ENCODE results near the gene BCL2.

BCL2 gene

DNA sequence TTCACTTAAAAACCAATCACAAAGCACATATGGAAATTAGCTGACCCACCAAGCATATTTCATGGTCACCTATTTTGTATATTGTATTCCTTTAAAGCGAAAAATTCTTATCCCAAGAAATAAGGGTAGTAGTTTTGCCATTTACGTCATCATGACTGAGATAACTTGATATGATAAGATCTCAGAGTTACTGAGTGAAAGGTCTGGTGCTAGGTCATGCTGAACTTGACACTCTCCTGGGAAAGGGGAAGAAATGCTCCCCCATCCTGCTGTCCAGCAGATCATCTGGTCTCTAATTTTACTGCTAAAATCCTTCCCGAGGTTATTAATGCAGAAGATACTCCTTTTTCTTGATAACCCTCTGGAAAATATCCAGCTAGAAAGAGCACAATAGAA lies 78.3 kb downstream of the BCL2 start:
- H3K27me3 ChIP-seq (ENCODE audit: insufficient read depth, low read length, poor library complexity), result no peaks in the 10 kb centered on the region
- no peak overlapping the region for H3K4me2 ChIP-seq (ENCODE audit: insufficient read depth, low read length)
- H3K9me3 ChIP-seq (ENCODE audit: insufficient read depth, low read length, severe bottlenecking), result no peaks in the 10 kb centered on the region
- H4K20me1 ChIP-seq (ENCODE audit: insufficient read depth, low read length), result peaks cover 23% of the 10 kb centered on the region; the same call in 1 of the 2 replicates
- no peak for TF ChIP-seq CTCF (IDR thresholded peaks at IDR 0.05; ENCODE audit: borderline replicate concordance, extremely low read depth, low read length, poor library complexity, severe bottlenecking)
- TF ChIP-seq EZH2 (IDR thresholded peaks at IDR 0.05; ENCODE audit: borderline replicate concordance, low read depth, low read length, severe bottlenecking), result no peak
- no peaks in the 10 kb centered on the region for H3K4me1 ChIP-seq (ENCODE audit: insufficient read depth, low read length)
- H3K27ac ChIP-seq (ENCODE audit: low read length), result no peak overlapping the region
- H3K36me3 ChIP-seq (ENCODE audit: insufficient read depth, low read length), result peaks cover 52% of the 10 kb centered on the region
- peaks cover 95% of the 10 kb centered on the region for H3K79me2 ChIP-seq (ENCODE audit: insufficient read depth, low read length)
- no peak overlapping the region for H2AFZ ChIP-seq (ENCODE audit: low read depth, low read length)
- no peak overlapping the region for H3K4me3 ChIP-seq (ENCODE audit: low read depth in 1 of 2, low read length in 2 of 2)
- DNase-seq, result no peak
- H3K9ac ChIP-seq (ENCODE audit: low read depth, low read length), result no peak overlapping the region
- ATAC-seq (ENCODE audit: insufficient read depth, low read depth), result no peak

GRCh38 chr18:63240531-63241316 lies 78.8 kb downstream of the BCL2 start:
- H3K36me3 ChIP-seq (ENCODE audit: insufficient read depth, low read length), result peaks cover 49% of the 10 kb centered on the region
- TF ChIP-seq CTCF (IDR thresholded peaks at IDR 0.05; ENCODE audit: borderline replicate concordance, extremely low read depth, low read length, poor library complexity, severe bottlenecking) (no peak), EZH2 (IDR thresholded peaks at IDR 0.05; ENCODE audit: borderline replicate concordance, low read depth, low read length, severe bottlenecking) (no peak)
- no peaks in the 10 kb centered on the region for H3K4me1 ChIP-seq (ENCODE audit: insufficient read depth, low read length)
- no peak for ATAC-seq (ENCODE audit: insufficient read depth, low read depth)
- no peak overlapping the region for H2AFZ ChIP-seq (ENCODE audit: low read depth, low read length)
- H4K20me1 ChIP-seq (ENCODE audit: insufficient read depth, low read length), result peaks cover 23% of the 10 kb centered on the region; the same call in 1 of the 2 replicates
- H3K9me3 ChIP-seq (ENCODE audit: insufficient read depth, low read length, severe bottlenecking), result no peaks in the 10 kb centered on the region
- H3K79me2 ChIP-seq (ENCODE audit: insufficient read depth, low read length), result peaks cover 95% of the 10 kb centered on the region
- no peak overlapping the region for H3K9ac ChIP-seq (ENCODE audit: low read depth, low read length)
- no peak overlapping the region for H3K27ac ChIP-seq (ENCODE audit: low read length)
- no peak overlapping the region for H3K4me3 ChIP-seq (ENCODE audit: low read depth in 1 of 2, low read length in 2 of 2)
- no peaks in the 10 kb centered on the region for H3K27me3 ChIP-seq (ENCODE audit: insufficient read depth, low read length, poor library complexity)
- no peak for DNase-seq
- no peak overlapping the region for H3K4me2 ChIP-seq (ENCODE audit: insufficient read depth, low read length)

GRCh38 chr18:63238693-63239075 lies 80.9 kb downstream of the BCL2 start:
- TF ChIP-seq EZH2 (IDR thresholded peaks at IDR 0.05; ENCODE audit: borderline replicate concordance, low read depth, low read length, severe bottlenecking) (no peak), CTCF (IDR thresholded peaks at IDR 0.05; ENCODE audit: borderline replicate concordance, extremely low read depth, low read length, poor library complexity, severe bottlenecking) (no peak)

More at GRCh38 chr18:63238693-63239075, 80.9 kb downstream of the BCL2 start:
- H3K9me3 ChIP-seq (ENCODE audit: insufficient read depth, low read length, severe bottlenecking), result no peaks in the 10 kb centered on the region
- H3K4me3 ChIP-seq (ENCODE audit: low read depth in 1 of 2, low read length in 2 of 2), result no peak overlapping the region
- ATAC-seq (ENCODE audit: insufficient read depth, low read depth) (no peak), DNase-seq (no peak)
- peaks cover 92% of the 10 kb centered on the region for H3K79me2 ChIP-seq (ENCODE audit: insufficient read depth, low read length)
- peaks cover 48% of the 10 kb centered on the region for H3K36me3 ChIP-seq (ENCODE audit: insufficient read depth, low read length)
- peaks cover 18% of the 10 kb centered on the region for H4K20me1 ChIP-seq (ENCODE audit: insufficient read depth, low read length)
- H3K27ac ChIP-seq (ENCODE audit: low read length), result no peak overlapping the region
- H3K27me3 ChIP-seq (ENCODE audit: insufficient read depth, low read length, poor library complexity), result no peaks in the 10 kb centered on the region
- no peak overlapping the region for H2AFZ ChIP-seq (ENCODE audit: low read depth, low read length)
- H3K4me1 ChIP-seq (ENCODE audit: insufficient read depth, low read length), result peaks cover under 1% of the 10 kb centered on the region; the same call in 1 of the 2 replicates
- no peak overlapping the region; the same call in 1 of the 2 replicates for H3K9ac ChIP-seq (ENCODE audit: low read depth, low read length)
- H3K4me2 ChIP-seq (ENCODE audit: insufficient read depth, low read length), result no peak overlapping the region
